HG03558 (cell line): ENCODE data around the gene CASZ1.

ENCODE experiments used
- ATAC-seq: cut with Tn5 transposase; IDR thresholded peaks from one replicate; pipeline ENCODE4 v1.9.1; 2021; ENCODE audit warnings: moderate number of reproducible peaks; ENCODE audit not compliant: unreplicated experiment; ENCODE audit errors: extremely low read depth

Gene CASZ1, protein sequence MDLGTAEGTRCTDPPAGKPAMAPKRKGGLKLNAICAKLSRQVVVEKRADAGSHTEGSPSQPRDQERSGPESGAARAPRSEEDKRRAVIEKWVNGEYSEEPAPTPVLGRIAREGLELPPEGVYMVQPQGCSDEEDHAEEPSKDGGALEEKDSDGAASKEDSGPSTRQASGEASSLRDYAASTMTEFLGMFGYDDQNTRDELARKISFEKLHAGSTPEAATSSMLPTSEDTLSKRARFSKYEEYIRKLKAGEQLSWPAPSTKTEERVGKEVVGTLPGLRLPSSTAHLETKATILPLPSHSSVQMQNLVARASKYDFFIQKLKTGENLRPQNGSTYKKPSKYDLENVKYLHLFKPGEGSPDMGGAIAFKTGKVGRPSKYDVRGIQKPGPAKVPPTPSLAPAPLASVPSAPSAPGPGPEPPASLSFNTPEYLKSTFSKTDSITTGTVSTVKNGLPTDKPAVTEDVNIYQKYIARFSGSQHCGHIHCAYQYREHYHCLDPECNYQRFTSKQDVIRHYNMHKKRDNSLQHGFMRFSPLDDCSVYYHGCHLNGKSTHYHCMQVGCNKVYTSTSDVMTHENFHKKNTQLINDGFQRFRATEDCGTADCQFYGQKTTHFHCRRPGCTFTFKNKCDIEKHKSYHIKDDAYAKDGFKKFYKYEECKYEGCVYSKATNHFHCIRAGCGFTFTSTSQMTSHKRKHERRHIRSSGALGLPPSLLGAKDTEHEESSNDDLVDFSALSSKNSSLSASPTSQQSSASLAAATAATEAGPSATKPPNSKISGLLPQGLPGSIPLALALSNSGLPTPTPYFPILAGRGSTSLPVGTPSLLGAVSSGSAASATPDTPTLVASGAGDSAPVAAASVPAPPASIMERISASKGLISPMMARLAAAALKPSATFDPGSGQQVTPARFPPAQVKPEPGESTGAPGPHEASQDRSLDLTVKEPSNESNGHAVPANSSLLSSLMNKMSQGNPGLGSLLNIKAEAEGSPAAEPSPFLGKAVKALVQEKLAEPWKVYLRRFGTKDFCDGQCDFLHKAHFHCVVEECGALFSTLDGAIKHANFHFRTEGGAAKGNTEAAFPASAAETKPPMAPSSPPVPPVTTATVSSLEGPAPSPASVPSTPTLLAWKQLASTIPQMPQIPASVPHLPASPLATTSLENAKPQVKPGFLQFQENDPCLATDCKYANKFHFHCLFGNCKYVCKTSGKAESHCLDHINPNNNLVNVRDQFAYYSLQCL (N-terminal part only)

DNA sequence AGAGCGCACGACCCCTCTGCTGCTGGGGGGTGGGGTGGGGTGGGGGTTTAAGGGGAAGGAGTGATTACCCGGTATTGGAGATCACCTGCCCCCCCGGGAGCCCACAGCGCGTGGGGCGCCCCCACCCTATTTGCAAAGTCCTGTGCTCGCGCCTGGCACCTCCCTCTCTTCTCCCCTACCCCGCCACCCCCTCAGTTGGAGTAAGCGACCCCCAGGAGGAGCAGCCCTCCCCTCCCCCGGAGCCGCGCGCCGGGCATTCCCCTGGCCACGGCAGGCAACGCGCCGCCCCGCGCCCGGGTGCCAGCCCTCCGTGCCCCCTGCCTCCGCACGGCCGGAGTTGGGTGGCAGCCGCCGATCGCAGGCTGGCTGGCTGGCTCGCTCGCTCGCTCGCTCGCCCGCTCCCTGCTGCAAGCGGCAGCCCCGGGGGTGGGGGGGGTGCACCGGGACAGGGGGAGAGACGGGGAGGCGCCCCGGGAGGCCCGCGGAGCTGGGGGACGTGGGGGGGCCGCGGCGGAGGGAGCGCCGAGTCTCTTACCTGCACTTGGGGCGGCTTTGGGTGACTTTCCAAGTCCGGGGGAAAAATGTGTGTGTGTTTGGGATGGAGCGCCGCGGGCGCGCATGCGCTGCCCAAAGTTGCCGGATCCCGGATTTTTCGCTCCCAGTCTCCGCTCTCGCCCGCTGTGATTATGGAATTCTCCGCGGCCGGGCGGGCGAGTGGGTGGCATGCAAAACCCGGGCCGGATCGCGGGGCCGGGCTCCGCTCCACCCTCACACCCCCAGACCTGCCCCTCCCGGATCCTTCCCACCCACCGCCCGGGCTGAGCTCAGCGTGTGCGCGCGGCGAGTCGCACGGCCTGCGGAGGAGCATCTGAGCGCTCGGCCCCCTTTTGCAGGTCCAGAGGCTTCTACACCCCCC lies at the start of gene CASZ1:
CASZ1 (minus strand) TSS at position 618 of the 916 bp plus-strand sequence. CDS start 102,757 bp downstream, outside the sequence.
- ATAC-seq, result no peak

DNA sequence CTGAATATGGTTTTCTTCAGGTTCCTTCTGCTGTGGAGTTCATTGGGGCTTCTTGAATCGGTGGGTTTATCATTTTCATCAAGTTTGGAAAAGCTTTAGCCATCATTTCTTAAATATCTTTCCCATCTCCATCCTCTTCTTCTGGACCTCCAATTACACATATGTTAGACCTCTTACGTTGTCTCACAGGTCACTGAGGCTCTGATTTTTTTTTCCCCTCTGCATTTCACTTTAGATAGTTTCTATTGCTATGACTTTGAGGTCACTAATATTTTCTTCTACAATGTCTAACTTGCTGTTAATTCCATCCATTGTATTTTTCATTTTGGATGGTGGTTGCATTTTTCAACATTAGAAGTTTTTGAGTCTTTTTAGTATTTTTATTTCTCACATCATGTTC lies 47.3 kb upstream of the CASZ1 start:
- no peak for ATAC-seq

DNA sequence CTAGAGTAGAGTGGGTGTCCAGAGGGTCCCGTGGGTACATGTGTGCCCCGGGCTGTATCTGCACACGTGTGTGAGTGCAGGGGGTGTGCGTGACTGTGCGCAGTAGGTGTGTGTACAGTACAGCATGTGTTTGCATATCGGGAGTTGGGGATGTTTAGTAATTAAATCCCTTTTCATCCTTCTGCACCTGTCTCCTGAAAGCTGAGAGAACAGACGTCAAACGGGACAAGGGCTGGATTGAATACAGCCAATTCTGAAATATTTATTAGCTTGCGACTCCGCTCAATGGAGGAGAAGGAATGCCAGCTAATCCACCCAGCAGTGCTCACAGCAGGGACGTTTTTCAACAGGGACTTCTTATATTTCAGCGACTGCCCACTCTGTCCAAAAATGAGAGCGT lies 44.7 kb upstream of the CASZ1 start:
- no peak for ATAC-seq

DNA sequence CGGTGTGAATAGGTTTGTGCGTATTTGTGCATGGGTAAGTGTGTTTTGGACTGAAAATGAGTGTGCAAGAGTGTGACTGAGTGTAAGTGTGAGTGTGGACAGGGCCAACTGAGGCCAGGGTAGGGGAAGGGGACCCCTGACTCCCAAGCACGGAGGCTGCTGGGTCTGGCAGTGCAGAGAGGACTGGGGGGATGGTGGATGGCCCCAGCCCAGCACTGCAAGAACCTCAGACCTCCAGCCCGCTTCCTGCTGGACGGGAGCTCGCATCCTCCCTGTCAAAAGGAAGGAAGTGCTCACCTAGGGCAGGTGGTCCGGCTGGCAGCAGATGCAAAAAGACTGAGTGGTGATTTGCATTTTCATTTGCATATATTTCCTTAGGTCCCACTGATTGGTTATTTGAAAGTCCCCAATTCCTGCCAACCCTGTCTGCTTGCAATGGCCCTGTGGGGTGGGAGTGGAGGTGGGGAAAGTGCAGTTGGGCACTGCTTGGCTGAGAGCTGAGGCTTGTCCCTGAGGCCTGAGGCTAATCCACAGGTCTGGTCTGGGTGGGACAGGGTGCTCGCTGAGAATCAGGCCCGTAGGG lies 42.8 kb upstream of the CASZ1 start:
- no peak for ATAC-seq

DNA sequence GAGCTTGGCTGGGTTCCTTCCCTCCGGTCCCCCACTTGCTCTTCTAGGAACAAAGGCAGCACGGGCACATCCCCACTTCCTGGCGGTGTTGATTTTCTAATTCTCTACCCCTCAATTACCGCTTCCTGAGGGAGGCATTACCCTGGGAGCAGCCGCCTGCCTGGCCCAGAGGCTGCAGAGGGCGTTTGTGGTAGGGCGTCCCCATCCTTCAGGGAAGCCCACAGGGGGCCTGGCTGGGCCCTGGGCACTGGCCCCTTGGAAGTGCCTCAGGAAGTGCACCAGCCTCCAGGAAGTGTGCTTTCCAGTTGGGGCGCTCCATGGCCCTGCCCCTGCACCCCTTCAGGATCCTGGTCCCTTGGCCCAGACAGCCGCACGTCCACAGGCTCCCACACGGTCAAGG lies 42.1 kb upstream of the CASZ1 start:
- no peak for ATAC-seq

DNA sequence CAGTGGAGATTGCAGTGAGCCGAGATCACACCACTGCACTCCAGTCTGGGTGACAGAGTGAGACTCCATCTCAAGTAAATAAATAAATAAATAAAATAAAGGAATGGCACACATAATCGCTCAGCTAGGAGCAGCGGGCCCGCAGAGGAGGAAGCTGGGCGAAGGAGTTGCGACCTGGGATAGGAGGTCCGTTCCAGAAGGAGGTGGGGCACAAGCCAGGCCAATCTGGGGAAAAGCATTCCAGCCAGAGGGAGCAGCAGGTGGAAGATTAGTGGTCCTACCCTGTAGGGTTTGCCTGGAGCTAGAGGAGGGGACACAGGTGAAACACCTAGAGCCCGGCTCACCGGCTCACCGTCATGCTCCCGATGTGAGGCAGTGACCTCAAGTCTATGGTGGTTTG lies 40.3 kb upstream of the CASZ1 start:
- no peak for ATAC-seq

DNA sequence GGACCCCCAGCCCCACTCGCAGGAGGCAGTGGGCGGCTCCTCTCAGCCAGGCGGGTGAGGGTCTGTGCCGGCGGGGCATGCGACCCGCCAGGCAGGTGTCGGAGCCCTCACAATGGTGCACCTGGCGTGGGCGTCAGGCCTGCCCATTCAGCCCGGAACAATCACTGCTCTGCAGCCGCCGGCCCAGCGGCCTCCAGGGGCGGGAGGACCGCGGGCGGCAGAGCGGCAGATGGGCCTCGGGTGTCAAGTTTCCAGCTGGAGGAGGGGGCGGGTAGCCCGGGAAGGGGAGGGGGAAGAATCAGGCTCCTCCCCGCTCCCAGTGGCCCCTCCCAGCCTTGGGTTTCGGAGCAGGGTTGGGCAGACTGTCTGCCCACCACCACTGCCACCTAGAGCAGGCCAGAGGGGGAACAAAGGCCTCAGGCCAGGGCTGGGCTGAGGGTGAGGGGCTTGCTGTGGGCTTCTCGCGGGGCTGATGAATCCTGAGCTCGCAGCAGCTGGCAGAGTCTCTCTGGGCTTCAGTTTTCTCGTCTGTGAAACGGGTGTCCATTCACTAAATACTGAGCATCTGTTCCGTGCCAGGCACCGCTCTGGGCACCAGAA lies 39.5 kb upstream of the CASZ1 start:
- no peak for ATAC-seq

DNA sequence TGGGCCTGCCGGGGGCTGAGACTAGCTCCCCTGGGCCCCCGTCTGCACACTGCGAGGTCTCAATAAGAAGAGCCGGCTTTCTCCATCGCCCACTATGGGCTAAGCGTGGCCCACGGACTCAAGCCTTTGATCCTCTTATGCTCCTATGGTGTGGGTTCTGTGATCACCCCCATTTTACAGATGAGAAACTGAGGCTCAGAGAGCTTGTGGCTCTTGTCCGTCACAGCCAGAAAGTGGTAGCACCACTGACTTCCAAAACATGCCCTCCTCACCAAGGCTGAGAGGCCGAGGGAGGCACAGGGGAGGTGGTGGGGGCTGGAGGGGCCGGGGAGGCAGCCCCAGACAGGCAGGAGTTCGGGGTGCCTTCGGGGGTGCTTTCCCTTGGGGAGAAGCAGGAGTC lies 39.0 kb upstream of the CASZ1 start:
- no peak for ATAC-seq

DNA sequence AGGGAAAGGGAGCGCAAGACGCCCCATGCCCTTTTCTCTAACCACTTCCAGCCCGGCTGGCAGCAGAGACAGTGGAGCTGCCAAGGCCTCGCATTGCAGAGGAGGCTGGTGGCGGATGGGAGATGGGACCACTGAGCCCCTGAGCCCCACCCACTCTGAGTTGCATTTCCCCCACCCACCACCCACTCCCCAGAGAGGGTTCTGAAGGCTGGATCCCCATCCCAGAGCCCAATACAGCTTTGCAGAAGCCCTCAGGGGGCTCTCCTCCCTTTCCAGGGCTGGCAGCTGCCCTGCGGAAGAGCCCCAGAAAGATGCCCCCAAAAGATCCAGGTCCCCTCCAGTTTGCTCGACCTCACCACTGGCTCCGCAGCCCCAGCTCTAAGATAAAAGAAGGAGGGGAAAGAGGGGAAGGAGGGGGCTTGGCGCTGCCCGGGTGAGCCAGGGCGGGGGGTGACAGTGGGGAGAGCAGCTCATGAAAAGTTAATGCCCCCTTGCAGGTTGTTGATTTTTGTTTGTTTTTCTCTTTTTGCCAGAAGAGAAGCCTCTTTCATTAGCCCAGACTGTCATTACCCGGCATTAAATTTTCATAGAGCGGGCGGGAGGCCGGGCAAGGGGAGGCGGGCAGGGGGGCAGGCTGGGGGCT lies 38.4 kb upstream of the CASZ1 start:
- no peak for ATAC-seq

DNA sequence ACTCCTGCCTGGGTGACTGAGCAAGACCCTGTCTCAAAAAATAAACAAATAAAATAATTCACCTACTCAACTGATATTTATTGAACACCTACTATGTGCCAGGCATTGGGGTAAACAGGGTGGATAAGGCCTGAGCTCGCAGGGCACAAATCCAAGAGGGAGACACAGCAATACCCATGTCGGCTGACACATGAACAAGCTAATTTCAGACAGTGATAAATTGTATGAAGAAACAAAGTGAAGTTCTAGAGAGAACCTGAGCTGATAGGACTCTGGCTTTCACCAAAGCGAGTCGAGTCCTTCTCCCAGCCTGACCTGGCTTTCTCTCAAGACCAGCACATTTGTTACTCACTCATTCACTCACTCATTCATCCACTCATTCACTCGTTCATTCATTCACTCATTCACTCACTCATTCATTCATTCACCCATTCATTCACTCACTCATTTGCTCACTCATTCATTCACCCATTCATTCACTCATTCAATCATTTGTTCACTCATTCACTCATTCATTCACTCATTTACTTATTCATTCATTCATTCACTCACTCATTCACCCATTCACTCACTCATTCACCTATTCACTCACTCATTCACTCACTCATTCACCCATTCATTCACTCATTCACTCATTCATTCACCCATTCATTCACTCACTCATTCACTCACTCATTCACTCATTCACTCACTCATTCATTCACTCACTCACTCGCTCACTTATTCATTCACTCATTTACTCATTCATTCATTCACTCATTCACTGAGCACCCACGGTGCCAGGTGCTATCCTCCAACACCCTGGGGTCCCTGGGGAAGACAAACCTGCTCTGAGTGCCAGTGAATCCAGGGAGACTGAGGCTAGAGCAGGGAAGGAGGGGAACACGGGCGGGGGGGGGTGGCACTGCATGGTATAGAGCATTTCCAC lies 37.4 kb upstream of the CASZ1 start:
- ATAC-seq, result no peak

DNA sequence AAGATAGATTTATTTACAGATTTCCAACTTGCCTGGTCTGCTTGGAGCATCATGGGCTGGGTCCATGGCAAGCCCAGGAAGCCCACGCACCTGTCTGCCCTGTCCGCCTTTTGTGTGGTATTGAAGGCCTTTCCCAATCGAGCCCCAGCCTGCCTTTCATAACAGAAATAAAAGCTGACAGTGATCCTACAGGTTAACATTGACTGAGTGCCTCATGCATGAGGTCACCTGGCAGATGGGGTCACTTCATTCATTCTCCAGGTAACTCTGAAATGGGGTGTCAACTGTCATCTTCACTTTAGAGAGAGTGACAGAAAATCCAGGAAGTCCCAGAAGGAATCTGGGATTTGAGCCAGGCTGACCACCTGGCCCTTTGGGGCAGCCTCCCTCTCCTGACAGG lies 36.3 kb upstream of the CASZ1 start:
- ATAC-seq, result no peak

DNA sequence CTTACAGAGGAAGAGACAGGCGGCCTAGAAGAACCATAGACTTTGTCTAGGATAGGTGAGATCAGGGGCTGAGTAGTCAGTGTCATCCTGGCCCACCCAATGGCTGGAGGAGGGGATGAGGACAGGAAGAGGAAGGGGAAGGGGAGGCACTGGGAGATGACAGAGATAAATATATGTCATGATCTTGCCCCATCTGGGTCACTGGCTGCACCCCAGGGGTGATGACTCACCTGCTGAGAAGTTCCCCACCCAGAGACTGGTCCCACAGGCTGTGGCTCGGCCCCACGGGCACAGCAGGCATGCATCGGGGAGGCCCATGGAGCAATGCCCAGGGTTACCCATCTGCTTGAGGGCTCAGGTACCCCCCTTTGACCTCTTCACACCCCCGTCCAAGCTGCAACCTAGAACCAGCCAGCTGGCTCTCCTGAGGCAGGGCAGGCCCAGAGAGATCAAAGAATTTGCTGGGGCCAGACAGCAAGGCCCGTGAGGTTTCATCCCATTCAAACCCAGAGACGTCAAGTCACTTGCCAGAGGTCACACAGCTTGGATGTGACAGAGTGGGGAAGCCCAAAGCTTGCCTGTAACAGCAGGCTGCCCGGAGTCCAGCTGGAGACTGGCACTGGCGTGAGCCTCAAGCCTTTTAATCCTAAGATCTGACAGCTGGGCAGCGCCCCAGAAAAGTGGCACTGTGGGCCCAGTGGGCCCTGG lies 34.7 kb upstream of the CASZ1 start:
- no peak for ATAC-seq

DNA sequence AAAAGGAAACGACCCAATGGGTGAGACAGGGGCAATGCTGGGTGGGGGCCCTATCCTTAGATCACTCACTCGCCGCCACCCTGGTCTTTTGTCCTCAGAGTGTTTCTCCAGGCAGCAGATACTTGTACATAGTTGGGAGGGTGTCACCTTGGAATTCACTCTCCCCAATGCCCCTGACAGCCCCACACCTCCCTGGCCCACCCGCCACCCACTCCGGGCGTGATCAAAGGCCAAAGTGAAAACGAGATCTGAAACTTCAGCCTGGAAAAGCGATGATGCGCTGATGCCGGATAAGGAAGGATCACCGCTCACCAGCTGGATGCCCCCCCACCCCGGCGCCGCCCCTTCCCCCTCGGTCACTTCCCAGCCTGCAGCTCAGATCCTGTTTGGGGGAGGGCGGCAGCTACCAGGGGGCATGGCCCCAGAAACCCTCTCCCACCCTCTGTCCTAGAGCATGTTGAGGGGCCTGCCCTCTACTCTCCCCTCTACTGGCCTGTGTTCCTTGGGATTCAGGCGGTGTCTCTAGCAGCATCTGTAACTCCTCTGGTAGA lies 33.6 kb upstream of the CASZ1 start:
- no peak for ATAC-seq

DNA sequence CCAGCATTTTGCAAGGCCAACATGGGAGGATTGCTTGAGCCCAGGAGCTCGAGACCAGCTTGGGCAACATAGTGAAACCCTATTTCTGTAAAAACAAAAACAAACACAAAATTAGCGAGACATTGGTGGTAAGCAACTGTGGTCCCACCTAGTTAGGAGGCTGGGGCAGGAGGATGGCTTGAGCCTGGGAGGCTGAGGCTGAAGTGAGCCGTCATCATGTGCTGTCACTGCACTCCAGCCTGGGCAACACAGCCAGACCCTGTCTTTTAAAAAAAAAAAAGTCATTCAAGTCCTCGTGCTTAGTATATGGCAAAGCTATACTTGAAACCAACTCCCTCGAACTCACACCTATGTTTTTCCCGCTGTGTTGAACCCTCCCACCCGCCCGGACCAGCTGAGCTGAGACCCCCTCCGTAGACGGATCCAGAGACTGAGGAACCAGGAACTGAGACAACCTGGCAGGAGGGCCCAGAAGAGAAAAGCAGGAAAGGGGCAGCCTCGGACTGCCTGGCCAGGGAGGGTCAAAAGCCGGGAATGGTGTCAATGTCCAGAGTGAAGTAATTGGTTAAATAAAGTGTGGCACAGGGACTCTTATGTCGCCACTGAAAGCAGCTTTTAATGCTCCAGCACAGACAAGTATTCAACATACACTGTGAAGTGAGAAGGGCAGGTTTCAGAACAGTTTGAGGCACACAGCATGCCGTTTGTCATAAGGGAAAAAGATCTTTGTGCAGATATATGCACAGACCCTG lies 32.8 kb upstream of the CASZ1 start:
- no peak for ATAC-seq

DNA sequence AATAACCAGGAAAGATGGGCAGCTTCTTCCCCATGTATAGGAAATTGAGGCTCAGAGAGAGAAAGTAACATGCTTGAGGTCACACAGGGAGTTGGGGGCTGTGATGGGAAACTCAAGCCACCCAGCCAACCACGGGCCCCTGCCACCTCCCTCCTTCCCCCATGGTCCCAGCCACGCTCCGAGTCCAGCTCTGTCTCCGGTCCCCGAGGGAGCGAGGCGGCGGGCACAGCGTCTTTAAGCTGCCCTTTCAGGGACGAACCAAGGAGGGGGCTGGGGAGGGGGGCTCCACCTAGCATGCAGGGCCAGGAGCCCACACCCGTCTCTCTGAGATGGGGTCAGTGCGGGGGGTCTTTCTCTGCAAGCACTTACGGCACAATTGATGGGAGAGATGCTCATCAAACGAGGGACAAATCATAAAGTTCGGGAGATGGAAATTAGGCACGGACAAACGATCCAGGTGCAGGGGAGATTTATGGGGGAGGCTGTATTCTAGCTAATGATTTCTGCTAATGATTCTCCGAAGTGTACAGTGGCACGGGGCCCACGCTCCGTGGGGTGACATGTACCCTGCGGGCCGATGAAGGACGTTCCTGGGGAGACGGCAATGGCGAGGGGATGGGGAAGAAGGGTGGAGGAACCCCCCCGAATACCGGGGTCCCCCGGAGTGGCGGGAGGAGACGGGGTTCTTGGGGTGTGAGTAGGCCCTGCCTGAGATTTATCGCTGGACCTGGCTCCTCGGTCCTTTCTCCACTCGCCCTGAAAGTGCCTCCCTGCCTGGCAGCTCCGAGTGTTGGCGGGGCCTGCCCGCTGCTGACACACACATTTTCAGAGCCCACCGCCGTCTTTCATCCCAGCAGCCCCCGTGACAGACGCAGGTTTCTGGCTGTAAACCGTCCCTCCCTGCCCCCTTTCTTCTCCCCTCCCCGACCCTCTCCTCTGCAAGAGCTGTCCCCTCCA lies 31.2 kb upstream of the CASZ1 start:
- ATAC-seq, result no peak
